ENCODE results near the gene ZBTB5.
"Not testable (repeated sequence)": the region's sequence is repeated elsewhere in the genome, so short reads cannot be mapped to it uniquely, and the experiment has no call there.

GRCh38 chr9:37473982-37474381 is 8.7 kb upstream of the ZBTB5 start:
- TF ChIP-seq YY1 (IDR thresholded peaks at IDR 0.05; ENCODE audit: insufficient read depth, insufficient read length); ZNF274 (IDR thresholded peaks at IDR 0.05; ENCODE audit: low read depth, low read length); SUZ12 (IDR thresholded peaks at IDR 0.05; ENCODE audit: extremely low read depth, insufficient read depth, insufficient read length): not testable (repeated sequence)
